BJ (cell line): ENCODE data around the gene LGALS4. TPM values are rescaled to one million over a fixed set of nuclear protein-coding genes. Genes with fewer than 3 reads are reported as not detected.
"Not testable (repeated sequence)": the region's sequence is repeated elsewhere in the genome, so short reads cannot be mapped to it uniquely, and the experiment has no call there.

ENCODE experiments used
- CTCF ChIA-PET: fragments of 350-600 bp; formaldehyde crosslinking; extraction: SDS; loops from one replicate; lab custom pipeline; 2021; ENCODE audit warnings: antibody characterized with exemption, inconsistent platforms; lab: Yijun Ruan, JAX
- POLR2A ChIA-PET: fragments of 300-600 bp; sonication (Branson Sonifier 250); formaldehyde crosslinking; extraction: SDS; loops from one replicate; lab custom pipeline; 2021; ENCODE audit warnings: antibody characterized with exemption; lab: Charles Lee
- DNase-seq: peaks from one replicate; pipeline ENCODE4 v3.0.0-alpha.2; 2011; ENCODE audit warnings: low read depth
- H3K27me3 ChIP-seq: 2 replicates; pipeline ENCODE4 v1.6.0; 2011; ENCODE audit warnings: low read length; ENCODE audit not compliant: control insufficient read depth, insufficient read depth
- H3K36me3 ChIP-seq: 2 replicates; pipeline ENCODE4 v1.5.1; 2011; ENCODE audit warnings: low read length; ENCODE audit not compliant: control insufficient read depth, insufficient read depth
- H3K4me3 ChIP-seq: 2 replicates; pipeline ENCODE4 v1.5.1; 2011; ENCODE audit warnings: low read depth, mild to moderate bottlenecking, control low read depth, low read length
- CTCF ChIP-seq: IDR thresholded peaks from 2 replicates; pipeline ENCODE4 v1.5.1; 2011; ENCODE audit warnings: low read depth, mild to moderate bottlenecking, control low read depth, inconsistent platforms, low read length, moderate library complexity; ENCODE audit not compliant: insufficient read depth
- polyA plus RNA-seq: library from polyadenylated mRNA; depleted of rRNA; stranded (reverse); fragments of >200 nt; gene quantifications from 2 replicates; pipeline ENCODE4 v1.2.3, GENCODE V29; 2011

The LGALS4 gene
- polyA plus RNA-seq, 1 experiment: 0.53 TPM

GRCh38 chr19:38788478-38789243 is 24.1 kb downstream of the LGALS4 start, which contains the start of gene LGALS7B:
Gene LGALS7B, plus strand, starts transcription at chr19:38789200. Its CDS starts 27 bp downstream, at chr19:38789227.
- ChIA-PET POLR2A (no interaction called here), CTCF (no interaction called here)
- Histone ChIP-seq H3K27me3 (no peaks in the 10 kb centered on the region), H3K36me3 (no peaks in the 10 kb centered on the region), H3K4me3 (no peak within 1 kb of the TSS)
- DNase-seq: no peak
- no peak for TF ChIP-seq CTCF

GRCh38 chr19:38786572-38787265 is 26.0 kb downstream of the LGALS4 start:
- Histone ChIP-seq H3K36me3 (no peaks in the 10 kb centered on the region), H3K4me3 (no peak overlapping the region), H3K27me3 (no peaks in the 10 kb centered on the region; the same call in 1 of the 2 replicates)
- no peak for TF ChIP-seq CTCF
- no peak for DNase-seq
- POLR2A ChIA-PET: no interaction called here
- CTCF ChIA-PET: interaction anchor here (0.6 to 3.2 kb wide), 3 partner anchors 17 to 144 kb away, joined by 3 to 12 read pairs (median 4); partner anchors contain the start of genes MRPS12 and SARS2

- POLR2A ChIA-PET, H3K36me3 ChIP-seq, H3K27me3 ChIP-seq, DNase-seq, H3K4me3 ChIP-seq: not testable (repeated sequence)
- CTCF ChIA-PET: interaction anchor here (1.1 to 3.2 kb wide), 2 partner anchors 16 to 144 kb away, joined by 4 to 12 read pairs; partner anchors contain the start of genes MRPS12 and SARS2
Measured at GRCh38 chr19:38786061-38786460, 26.7 kb downstream of the LGALS4 start.

- H3K27me3 ChIP-seq: no peaks in the 10 kb centered on the region; the same call in 1 of the 2 replicates
- no peak for TF ChIP-seq CTCF
- ChIA-PET CTCF (interaction anchor here (3.2 kb wide), 1 partner anchor 15 kb away, joined by 12 read pairs; no protein-coding TSS in a partner anchor), POLR2A (no interaction called here)
- no peak for DNase-seq
- H3K36me3 ChIP-seq: no peaks in the 10 kb centered on the region
- no peak overlapping the region for H3K4me3 ChIP-seq
Measured at GRCh38 chr19:38785187-38785699, 27.5 kb downstream of the LGALS4 start.

- CTCF ChIA-PET: no interaction called here
- no peak for DNase-seq
Measured at GRCh38 chr19:38784224-38784623, 28.5 kb downstream of the LGALS4 start.

GRCh38 chr19:38782212-38782611 is 30.5 kb downstream of the LGALS4 start:
- POLR2A ChIA-PET, CTCF ChIA-PET, DNase-seq: not testable (repeated sequence)

More at GRCh38 chr19:38784224-38784623, 28.5 kb downstream of the LGALS4 start:
- Histone ChIP-seq H3K36me3 (no peaks in the 10 kb centered on the region), H3K4me3 (no peak overlapping the region), H3K27me3 (no peaks in the 10 kb centered on the region; the same call in 1 of the 2 replicates)
- POLR2A ChIA-PET: no interaction called here
- no peak for TF ChIP-seq CTCF

More at GRCh38 chr19:38782212-38782611, 30.5 kb downstream of the LGALS4 start:
- H3K27me3 ChIP-seq, H3K36me3 ChIP-seq, H3K4me3 ChIP-seq: not testable (repeated sequence)
